IMR-90 (cell line): ENCODE results near the gene NHEJ1. TPM values are rescaled to one million over a fixed set of nuclear protein-coding genes. Genes with fewer than 3 reads are reported as not detected.

Experiments
- ATAC-seq: fragments of 200-7000 bp; cut with Tn5 transposase; 2 replicates; pipeline ENCODE4 v1.9.1; 2020; ENCODE audit warnings: low read depth, mild to moderate bottlenecking, moderate library complexity
- BruUV-seq: library from RNA; stranded (reverse); fragments of 400-500 nt; replicated peaks from 2 replicates; lab custom pipeline; 2021; lab: Mats Ljungman, UMichigan
- CTCF ChIA-PET: fragments of 300-600 bp; formaldehyde crosslinking; extraction: SDS; loops from one replicate; lab custom pipeline; 2021; ENCODE audit warnings: antibody characterized with exemption; lab: Yijun Ruan, JAX
- POLR2A ChIA-PET: fragments of 300-600 bp; sonication (Branson Sonifier 250); formaldehyde crosslinking; loops from one replicate; lab custom pipeline; 2022; ENCODE audit warnings: antibody characterized with exemption; ENCODE audit not compliant: unreplicated experiment; lab: Charles Lee
- DNase-seq: peaks from one replicate; pipeline ENCODE4 v3.0.0; 2013
- H2AFZ ChIP-seq: replicated peaks from 2 replicates; pipeline ENCODE3; 2013; ENCODE audit warnings: low read length, mild to moderate bottlenecking; ENCODE audit not compliant: poor library complexity
- H2AK5ac ChIP-seq: 2 replicates; pipeline ENCODE4 v1.6.1; 2013; ENCODE audit warnings: low read depth, low read length, inconsistent platforms
- H2AK9ac ChIP-seq: replicated peaks from 2 replicates; pipeline ENCODE3; 2013; ENCODE audit warnings: mild to moderate bottlenecking, low read depth, low read length, moderate library complexity; ENCODE audit not compliant: poor library complexity
- H2BK120ac ChIP-seq: 2 replicates; pipeline ENCODE4 v1.6.1; 2013; ENCODE audit warnings: low read depth, low read length, inconsistent platforms
- H2BK15ac ChIP-seq: 3 replicates; pipeline ENCODE4 v1.6.1; 2013; ENCODE audit warnings: low read depth, low read length, inconsistent platforms
- H2BK20ac ChIP-seq: 2 replicates; pipeline ENCODE4 v1.6.1; 2013; ENCODE audit warnings: low read depth, mild to moderate bottlenecking, inconsistent platforms, low read length, moderate library complexity
- H2BK5ac ChIP-seq: 2 replicates; pipeline ENCODE4 v1.6.1; 2013; ENCODE audit warnings: mild to moderate bottlenecking, low read depth, low read length, inconsistent platforms; ENCODE audit not compliant: poor library complexity, severe bottlenecking
- H3K14ac ChIP-seq: replicated peaks from 2 replicates; pipeline ENCODE4 v1.6.1; 2013; ENCODE audit warnings: low read depth, low read length, inconsistent platforms
- H3K18ac ChIP-seq: 2 replicates; pipeline ENCODE4 v1.6.1; 2013; ENCODE audit warnings: low read depth, low read length, control low read depth
- H3K23ac ChIP-seq: 2 replicates; pipeline ENCODE4 v1.6.1; 2013; ENCODE audit warnings: low read depth, low read length, inconsistent platforms
- H3K27ac ChIP-seq: 2 replicates; pipeline ENCODE4 v1.5.1; 2013; ENCODE audit warnings: mild to moderate bottlenecking, control low read depth, low read length; ENCODE audit not compliant: insufficient read depth
- H3K27me3 ChIP-seq: 2 replicates; pipeline ENCODE4 v1.6.1; 2013; ENCODE audit warnings: low read length; ENCODE audit not compliant: control insufficient read depth, insufficient read depth
- H3K36me3 ChIP-seq: 2 replicates; pipeline ENCODE4 v1.6.1; 2013; ENCODE audit warnings: low read length, mixed read lengths; ENCODE audit not compliant: control insufficient read depth, insufficient read depth
- H3K4ac ChIP-seq: 2 replicates; pipeline ENCODE4 v1.6.1; 2013; ENCODE audit warnings: low read depth, low read length, inconsistent platforms
- H3K4me1 ChIP-seq: 2 replicates; pipeline ENCODE4 v1.6.1; 2013; ENCODE audit warnings: low read length, mixed read lengths; ENCODE audit not compliant: control insufficient read depth, insufficient read depth
- H3K4me2 ChIP-seq: 2 replicates; pipeline ENCODE4 v1.6.1; 2013; ENCODE audit warnings: low read depth, mild to moderate bottlenecking, control low read depth, low read length, moderate library complexity
- H3K4me3 ChIP-seq: 2 replicates; pipeline ENCODE4 v1.5.1; 2013; ENCODE audit warnings: low read depth, mild to moderate bottlenecking, control low read depth, low read length, moderate library complexity; ENCODE audit not compliant: insufficient read depth
- H3K56ac ChIP-seq: 2 replicates; pipeline ENCODE4 v1.6.1; 2013; ENCODE audit warnings: low read length, inconsistent platforms; ENCODE audit not compliant: insufficient read depth; ENCODE audit errors: extremely low read depth
- H3K79me1 ChIP-seq, 2 experiments: 2 replicates each; pipeline ENCODE4 v1.6.1; 2013; ENCODE audit warnings: low read length in 2 of 2, inconsistent platforms in 1 of 2, low read depth in 1 of 2
- H3K9ac ChIP-seq: 2 replicates; pipeline ENCODE4 v1.6.1; 2013; ENCODE audit warnings: low read depth, low read length, control low read depth
- H3K9me1 ChIP-seq: 2 replicates; pipeline ENCODE4 v1.6.1; 2013; ENCODE audit warnings: low read length, inconsistent platforms; ENCODE audit not compliant: insufficient read depth
- H3K9me3 ChIP-seq: 2 replicates; pipeline ENCODE4 v1.6.1; 2013; ENCODE audit warnings: low read length; ENCODE audit not compliant: control insufficient read depth, insufficient read depth
- H4K20me1 ChIP-seq: 2 replicates; pipeline ENCODE4 v1.6.1; 2013; ENCODE audit warnings: low read length, inconsistent platforms; ENCODE audit not compliant: insufficient read depth
- H4K5ac ChIP-seq: 2 replicates; pipeline ENCODE4 v1.6.1; 2013; ENCODE audit warnings: mild to moderate bottlenecking, low read depth, low read length, control low read depth
- H4K8ac ChIP-seq, 2 experiments: 2 replicates each; pipeline ENCODE4 v1.6.1; 2013; ENCODE audit warnings: low read depth in 2 of 2, low read length in 2 of 2, control low read depth in 1 of 2, inconsistent platforms in 1 of 2
- H4K91ac ChIP-seq: 2 replicates; pipeline ENCODE4 v1.6.1; 2013; ENCODE audit warnings: low read depth, low read length, inconsistent platforms; ENCODE audit not compliant: insufficient read depth
- BHLHE40 ChIP-seq: fragments of 150-350 bp; IDR thresholded peaks from 2 replicates; pipeline ENCODE4 v1.6.1; 2016; ENCODE audit warnings: mild to moderate bottlenecking, low read depth, low read length
- CEBPB ChIP-seq: IDR thresholded peaks from 2 replicates; pipeline ENCODE4 v1.6.1; 2012; ENCODE audit warnings: low read depth, low read length, improper control_type of control experiment
- FOS ChIP-seq: fragments of 150-350 bp; IDR thresholded peaks from 2 replicates; pipeline ENCODE4 v1.6.1; 2016; ENCODE audit warnings: low read depth, low read length
- MAFK ChIP-seq: IDR thresholded peaks from 2 replicates; pipeline ENCODE4 v1.6.1; 2012; ENCODE audit warnings: low read depth, low read length, improper control_type of control experiment
- MXI1 ChIP-seq: IDR thresholded peaks from 2 replicates; pipeline ENCODE4 v1.6.1; 2012; ENCODE audit warnings: low read depth, mild to moderate bottlenecking, low read length, moderate library complexity, borderline replicate concordance
- RAD21 ChIP-seq: IDR thresholded peaks from 2 replicates; pipeline ENCODE4 v1.6.1; 2012; ENCODE audit warnings: low read length, improper control_type of control experiment
- RFX5 ChIP-seq: IDR thresholded peaks from 2 replicates; pipeline ENCODE4 v1.8.0; 2012; ENCODE audit warnings: low read depth, mild to moderate bottlenecking, low read length, moderate library complexity
- SMC3 ChIP-seq: fragments of 150-350 bp; IDR thresholded peaks from 2 replicates; pipeline ENCODE4 v1.6.1; 2016; ENCODE audit warnings: low read depth, mild to moderate bottlenecking, antibody characterized with exemption, low read length, moderate library complexity
- WGBS, 2 experiments: methylation state at CpG; one replicate each; pipeline versions ENCODE4 v1.1.5 to v1.1.7; 2013; ENCODE audit warnings: missing lambda C conversion rate in 2 of 2; ENCODE audit not compliant: insufficient read length in 1 of 2; ENCODE audit errors: extremely low coverage in 2 of 2; 5-methylcytosine and 5-hydroxymethylcytosine counted together
- dilution Hi-C: fragments of 300-500 bp; cut with HindIII; formaldehyde crosslinking; loops from one replicate; pipeline ENCODE4 v1.14.3; 2018; ENCODE audit warnings: low sequenced_read_pairs; ENCODE audit not compliant: unreplicated experiment
- in situ Hi-C: fragments of 300-500 bp; cut with MboI; formaldehyde crosslinking; loops from 3 replicates; pipeline ENCODE4 v1.14.3; 2019; ENCODE audit warnings: low sequenced_read_pairs, inconsistent platforms, mixed read lengths
- intact Hi-C: fragments of 100-400 bp; cut with micrococcal nuclease; formaldehyde crosslinking; loops from 2 replicates; pipeline ENCODE4 v1.10.0; 2022
- polyA plus RNA-seq, 3 experiments: library from polyadenylated mRNA; depleted of rRNA; stranded (reverse); fragments of >200 nt; gene quantifications; 2 replicates each; pipeline ENCODE4 v1.2.3, GENCODE V29; 2012; ENCODE audit warnings: low replicate concordance in 1 of 3
- total RNA-seq: library from RNA; depleted of rRNA; stranded (reverse); fragments of >200 nt; gene quantifications from 2 replicates; pipeline ENCODE4 v1.2.3, GENCODE V29; 2012

NHEJ1 gene
- total and polyA plus RNA-seq, 2 of the 4 experiments (the other 2 are of a cell fraction), result 12.5 to 23.1 TPM

- H4K5ac ChIP-seq, result no peak overlapping the region
- intact Hi-C loops, result loop anchor here (5.0 kb wide), 2 partner anchors 102 to 212 kb away; partner anchors contain the start of genes DNAJB2 and DNPEP
- H2AFZ ChIP-seq, result no peak overlapping the region
- dilution Hi-C loops, result no loop called here
- H3K79me1 ChIP-seq, result peaks cover 21 to 41% of the 10 kb centered on the region in 2 experiments
- ATAC-seq, result no peak
- H3K4me2 ChIP-seq, result no peak overlapping the region
- POLR2A ChIA-PET, result no interaction called here
- no peak overlapping the region for H2BK20ac ChIP-seq
- no peak overlapping the region for H2AK9ac ChIP-seq
- no peak overlapping the region for H3K14ac ChIP-seq
- no peak overlapping the region for H4K8ac ChIP-seq
- no CpG with 5 or more reads among the region's 7 CpGs for WGBS, 2 experiments
- no peak overlapping the region for H2BK120ac ChIP-seq
- H4K20me1 ChIP-seq, result peaks cover 20% of the 10 kb centered on the region
- DNase-seq, result no peak
- no peak overlapping the region for H2BK15ac ChIP-seq
- H3K27ac ChIP-seq, result no peak overlapping the region
- H3K9me3 ChIP-seq, result no peaks in the 10 kb centered on the region
- no peak overlapping the region for H4K91ac ChIP-seq
- 0 out of 2 replicates have a peak, but pooled peaks cover 6% of the 10 kb centered on the region for H3K9me1 ChIP-seq
- no peak overlapping the region for H2AK5ac ChIP-seq
- no TSS peak for BruUV-seq
- H3K23ac ChIP-seq, result peak overlapping the region; percentile 59; the same call in 1 of the 2 replicates
- H3K9ac ChIP-seq, result no peak overlapping the region
- no peak overlapping the region for H2BK5ac ChIP-seq
- TF ChIP-seq MAFK, result no peak
- TF ChIP-seq CEBPB, result no peak
- TF ChIP-seq MXI1, result no peak
- TF ChIP-seq RAD21, result no peak
- no peak for TF ChIP-seq SMC3
- no peak for TF ChIP-seq FOS
- no peak for TF ChIP-seq BHLHE40
- no peak for TF ChIP-seq RFX5
- H3K4ac ChIP-seq, result no peak overlapping the region
- H3K4me3 ChIP-seq, result no peak overlapping the region
- H3K56ac ChIP-seq, result no peak overlapping the region
- in situ Hi-C loops, result no loop called here
- no peak overlapping the region for H3K18ac ChIP-seq
- H3K36me3 ChIP-seq, result peaks cover 28% of the 10 kb centered on the region
- H3K27me3 ChIP-seq, result no peaks in the 10 kb centered on the region
- CTCF ChIA-PET, result interaction anchor here (0.6 to 1.4 kb wide), 5 partner anchors 120 to 520 kb away, joined by 3 to 5 read pairs (median 3); no protein-coding TSS in a partner anchor
- H3K4me1 ChIP-seq, result peaks cover 8% of the 10 kb centered on the region; the same call in 1 of the 2 replicates
Observed at GRCh38 chr2:219175486-219175885, 14.9 kb upstream of the NHEJ1 start.
